SH-SY5Y (cell line): Measurements from ENCODE around the gene HIVEP2.

Experiments used
- GATA2 ChIP-seq: IDR thresholded peaks from 2 replicates; pipeline ENCODE4 v1.6.1; 2011; ENCODE audit warnings: mild to moderate bottlenecking, low read depth, low read length
- GATA3 ChIP-seq: IDR thresholded peaks from 2 replicates; pipeline ENCODE4 v1.6.1; 2011; ENCODE audit warnings: low read depth, mild to moderate bottlenecking, low read length, moderate library complexity

Gene HIVEP2

GRCh38 chr6:142916881-142917280 lies 28.1 kb downstream of the HIVEP2 start:
- no peak for TF ChIP-seq GATA2
- TF ChIP-seq GATA3, result no peak

- no peak for TF ChIP-seq GATA2
- no peak for TF ChIP-seq GATA3
Measured at GRCh38 chr6:142914937-142915697, 29.9 kb downstream of the HIVEP2 start.

DNA sequence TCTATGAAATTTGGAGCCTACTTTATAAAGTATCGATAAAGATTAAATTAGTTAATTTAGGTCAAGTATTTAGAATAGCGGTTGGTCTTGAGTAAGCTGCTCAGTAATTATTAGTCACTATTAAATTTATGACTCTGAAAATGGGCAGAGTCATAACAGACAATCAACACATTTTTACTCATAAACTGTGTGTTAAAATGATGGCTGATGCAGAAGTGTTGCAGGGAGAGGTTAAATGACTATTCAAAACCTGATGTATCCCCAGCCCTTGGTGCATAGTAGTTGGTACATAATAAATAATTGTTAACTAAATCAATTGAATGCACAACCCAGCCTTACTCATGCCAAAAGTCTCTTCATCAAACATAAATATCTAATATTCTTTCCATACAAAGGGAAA lies 30.6 kb downstream of the HIVEP2 start:
- TF ChIP-seq GATA3, result no peak
- TF ChIP-seq GATA2, result no peak

- no peak for TF ChIP-seq GATA3
- no peak for TF ChIP-seq GATA2
Measured at GRCh38 chr6:142913511-142914047, 31.4 kb downstream of the HIVEP2 start.

- TF ChIP-seq GATA3 (no peak), GATA2 (no peak)
Measured at GRCh38 chr6:142913036-142913510, 31.9 kb downstream of the HIVEP2 start.

GRCh38 chr6:142912125-142912524 lies 32.9 kb downstream of the HIVEP2 start:
- TF ChIP-seq GATA2 (no peak), GATA3 (no peak)

DNA sequence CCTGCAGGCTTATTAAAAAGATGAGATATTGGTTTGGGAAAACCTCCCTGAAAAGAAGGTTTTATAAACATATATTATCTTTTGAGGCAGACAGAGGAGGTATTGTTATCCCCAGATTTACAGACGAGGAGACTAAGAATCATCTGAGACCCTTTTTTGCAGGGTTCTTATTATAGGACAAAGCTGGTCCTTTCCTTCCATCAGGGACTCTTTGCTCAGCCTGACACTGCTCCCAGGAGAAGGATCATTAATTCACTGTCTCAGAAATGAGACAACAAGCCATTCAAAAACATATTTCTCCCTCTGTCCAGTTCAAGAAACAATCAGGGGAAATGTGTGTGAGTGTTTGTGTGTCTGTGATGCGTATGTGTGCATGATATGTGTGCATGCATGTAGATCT lies 33.5 kb downstream of the HIVEP2 start:
- TF ChIP-seq GATA2, result no peak

DNA sequence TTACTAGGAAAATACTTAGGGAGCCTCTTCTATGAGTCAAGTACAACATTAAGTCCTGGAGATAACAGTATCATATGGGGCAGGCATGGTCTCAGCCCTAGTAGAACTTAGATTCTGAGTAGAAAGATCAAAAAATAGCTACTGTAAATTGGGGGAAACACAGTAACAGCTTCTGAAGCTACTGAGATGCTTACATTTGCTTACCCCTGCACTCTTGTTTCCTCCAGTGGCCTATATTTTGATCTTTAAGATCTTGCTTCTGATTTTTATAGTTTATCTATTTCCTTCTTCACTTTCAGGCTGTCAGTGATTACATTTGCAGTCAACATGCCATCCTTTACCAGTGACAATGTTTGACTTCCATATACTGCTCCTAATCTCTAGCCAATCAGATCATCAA lies 35.3 kb downstream of the HIVEP2 start:
- TF ChIP-seq GATA3, result no peak
- no peak for TF ChIP-seq GATA2

- no peak for TF ChIP-seq GATA3
- TF ChIP-seq GATA2, result no peak
Measured at GRCh38 chr6:142908235-142908634, 36.7 kb downstream of the HIVEP2 start.

DNA sequence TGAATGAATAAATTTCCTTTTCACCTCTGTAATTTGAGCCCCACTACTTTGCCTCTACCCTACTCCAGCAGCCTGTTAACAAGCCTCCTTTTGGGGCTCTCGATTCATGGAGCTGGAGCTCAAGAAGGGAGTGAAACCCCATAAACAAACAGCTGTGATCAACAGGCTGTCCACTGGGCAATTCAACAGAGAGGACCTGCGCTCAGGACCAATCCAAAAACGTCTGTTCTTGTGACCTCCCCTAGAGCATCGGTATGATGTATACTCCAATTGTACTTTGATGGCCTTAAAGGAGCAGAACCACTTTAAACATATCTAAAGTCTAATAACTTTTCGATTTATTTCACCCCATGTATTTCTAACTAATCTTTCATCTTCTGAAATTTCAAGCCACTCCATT lies 37.4 kb downstream of the HIVEP2 start:
- TF ChIP-seq GATA3 (no peak), GATA2 (no peak)

- no peak for TF ChIP-seq GATA3
- TF ChIP-seq GATA2, result no peak
Measured at GRCh38 chr6:142906945-142907470, 38.0 kb downstream of the HIVEP2 start.

- no peak for TF ChIP-seq GATA2
- TF ChIP-seq GATA3, result no peak
Measured at GRCh38 chr6:142903812-142904211, 41.2 kb downstream of the HIVEP2 start.

DNA sequence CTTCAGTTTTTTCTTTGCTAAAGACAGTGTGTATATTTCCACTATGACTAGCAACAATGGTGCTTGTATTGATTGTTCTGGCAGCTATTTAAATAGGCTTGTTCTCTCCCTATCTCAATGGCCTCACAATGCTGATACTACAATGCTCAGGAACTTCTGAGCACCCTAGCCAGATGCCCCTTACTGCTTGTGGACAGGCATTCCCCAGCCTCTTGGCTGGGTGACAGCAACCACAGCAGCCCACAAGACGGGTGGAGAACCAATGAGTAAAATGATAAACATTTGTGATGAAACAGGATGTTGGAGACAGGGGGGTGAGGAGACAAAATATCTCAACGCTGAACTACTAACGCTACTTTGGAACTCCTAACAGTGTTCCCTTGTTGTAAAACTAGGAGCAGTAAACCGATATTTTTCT lies 42.3 kb downstream of the HIVEP2 start:
- no peak for TF ChIP-seq GATA2
- TF ChIP-seq GATA3, result no peak

- TF ChIP-seq GATA2 (no peak), GATA3 (no peak)
Measured at GRCh38 chr6:142901611-142902010, 43.4 kb downstream of the HIVEP2 start.

DNA sequence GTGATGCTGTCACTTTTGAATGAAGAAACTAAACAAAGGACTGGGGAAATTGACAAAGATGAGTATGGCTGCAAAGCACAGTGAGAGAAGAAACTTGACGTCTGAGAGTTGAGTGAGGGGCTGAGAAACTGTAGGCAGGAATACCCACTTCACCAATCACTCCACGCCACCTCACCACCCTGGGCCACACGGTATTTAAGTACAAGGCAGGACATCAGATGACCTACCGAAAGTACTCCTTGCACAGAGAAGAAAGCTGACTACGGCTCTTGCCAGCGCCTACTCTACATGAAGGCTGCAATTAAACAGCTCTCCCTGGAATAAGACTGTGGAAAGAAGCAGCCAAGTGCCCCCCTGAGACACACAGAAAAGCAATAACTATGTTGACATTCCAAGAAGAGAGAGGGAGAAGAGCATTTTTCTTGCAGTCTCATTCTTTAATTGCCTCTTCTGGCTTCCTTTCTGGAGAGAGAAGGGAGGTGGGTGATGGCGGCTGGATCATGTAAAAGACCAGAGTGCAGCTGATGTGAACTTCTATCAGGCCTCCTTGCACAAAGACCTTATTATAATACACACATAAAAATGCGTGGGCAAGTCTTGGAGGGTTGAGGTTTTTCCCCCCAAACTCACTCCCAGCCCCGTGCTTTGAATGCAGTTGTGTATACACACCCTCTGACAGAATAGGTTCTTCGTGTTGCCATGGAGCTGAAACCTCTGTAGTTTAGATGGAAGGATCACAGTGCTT lies 44.6 kb downstream of the HIVEP2 start:
- TF ChIP-seq GATA3 (no peak), GATA2 (no peak)
